ENCODE data around the gene GTF2IRD1.

GRCh38 chr7:74612015-74612829 is 158.5 kb downstream of the GTF2IRD1 start:
- TF ChIP-seq POLR2AphosphoS5 (IDR thresholded peaks at IDR 0.05; ENCODE audit: low read depth, low read length) (no peak), POLR2A (IDR thresholded peaks at IDR 0.05; ENCODE audit: low read depth, low read length) (no peak), TAF1 (IDR thresholded peaks at IDR 0.05; ENCODE audit: borderline replicate concordance, low read depth, low read length) (no peak)
